B cell (primary cell): Measurements from ENCODE around the gene GPC5. TPM values are rescaled to one million over a fixed set of nuclear protein-coding genes. Genes with fewer than 3 reads are reported as not detected.

Experiments
- ATAC-seq: fragments of 200-7000 bp; cut with Tn5 transposase; one replicate; pipeline ENCODE4 v1.10.0; 2021; ENCODE audit warnings: low read depth, mild to moderate bottlenecking, moderate number of reproducible peaks, moderate library complexity
- CTCF ChIA-PET: fragments of 350-600 bp; sonication (Branson Sonifier 250); formaldehyde crosslinking; loops from one replicate; lab custom pipeline; 2021; ENCODE audit warnings: antibody characterized with exemption, inconsistent platforms; lab: Charles Lee
- POLR2A ChIA-PET: fragments of 350-600 bp; sonication (Branson Sonifier 250); formaldehyde crosslinking; loops from one replicate; lab custom pipeline; 2021; ENCODE audit warnings: antibody characterized with exemption; lab: Charles Lee
- DNase-seq: peaks from one replicate; pipeline ENCODE4 v3.0.0; 2013
- H2AFZ ChIP-seq: 2 replicates; pipeline ENCODE4 v1.6.1; 2012; ENCODE audit warnings: mild to moderate bottlenecking, low read depth, low read length; ENCODE audit not compliant: insufficient read depth, poor library complexity, severe bottlenecking
- H3K27ac ChIP-seq, 2 donors: 1 replicate in 1 of 2; 2 replicates in 1 of 2; pipeline ENCODE4 v1.5.1; 2012 to 2013; ENCODE audit warnings: low read length in 2 of 2, mild to moderate bottlenecking in 2 of 2, moderate library complexity in 1 of 2
- H3K27me3 ChIP-seq, 4 experiments: fragments of 200-600 bp in 1 of 4; sonication (generic) in 1 of 4; replicated peaks in 1 of 4; 1 replicate in 2 of 4; 2 replicates in 2 of 4; pipeline versions ENCODE4 v1.6.1 to v1.7.0; 2013 to 2016; ENCODE audit warnings: low read length in 3 of 4, mild to moderate bottlenecking in 2 of 4, mixed read lengths in 1 of 4, moderate library complexity in 1 of 4; ENCODE audit not compliant: insufficient read depth in 4 of 4, control insufficient read depth in 3 of 4; ENCODE audit errors: control extremely low read depth in 1 of 4
- H3K36me3 ChIP-seq, 2 experiments: replicated peaks in 1 of 2; 1 replicate in 1 of 2; 2 replicates in 1 of 2; pipeline versions ENCODE4 v1.6.1 to v1.7.1; 2013; ENCODE audit warnings: low read length in 1 of 2; ENCODE audit not compliant: insufficient read depth in 2 of 2, control insufficient read depth in 1 of 2; ENCODE audit errors: control extremely low read depth in 1 of 2, extremely low read depth in 1 of 2
- H3K4me1 ChIP-seq, 2 donors: fragments of 200-600 bp in 1 of 2; sonication (generic) in 1 of 2; 1 replicate in 1 of 2; 2 replicates in 1 of 2; pipeline versions ENCODE4 v1.5.1 to v1.6.1; 2013 to 2017; ENCODE audit warnings: low read length in 2 of 2; ENCODE audit not compliant: control insufficient read depth in 2 of 2, insufficient read depth in 2 of 2
- H3K4me2 ChIP-seq: replicated peaks from 2 replicates; pipeline ENCODE3; 2012; ENCODE audit warnings: mild to moderate bottlenecking, low read depth, low read length; ENCODE audit not compliant: poor library complexity, severe bottlenecking
- H3K4me3 ChIP-seq, 5 experiments: fragments of 200-600 bp in 1 of 5; sonication (generic) in 1 of 5; 1 replicate in 3 of 5; 2 replicates in 2 of 5; pipeline versions ENCODE4 v1.5.1 to v1.7.0; 2011 to 2016; ENCODE audit warnings: low read length in 4 of 5, mild to moderate bottlenecking in 4 of 5, low read depth in 2 of 5, control low read depth in 1 of 5, moderate library complexity in 1 of 5; ENCODE audit not compliant: insufficient read depth in 1 of 5; ENCODE audit errors: control extremely low read depth in 1 of 5, extremely low read depth in 1 of 5
- H3K79me2 ChIP-seq: fragments of 200-600 bp; sonication (generic); one replicate; pipeline ENCODE4 v1.6.0; 2016; ENCODE audit warnings: low read length; ENCODE audit not compliant: control insufficient read depth, insufficient read depth
- H3K9ac ChIP-seq: fragments of 200-600 bp; sonication (generic); 2 replicates; pipeline ENCODE4 v1.6.1; 2017; ENCODE audit warnings: mild to moderate bottlenecking, low read length, moderate library complexity
- H3K9me3 ChIP-seq, 3 donors: one replicate each; pipeline versions ENCODE4 v1.6.1 to v1.7.1; 2013; ENCODE audit warnings: low read length in 2 of 3; ENCODE audit not compliant: control insufficient read depth in 2 of 3, insufficient read depth in 1 of 3; ENCODE audit errors: control extremely low read depth in 1 of 3
- H4K20me1 ChIP-seq: 2 replicates; pipeline ENCODE4 v1.6.0; 2012; ENCODE audit warnings: mild to moderate bottlenecking, low read length; ENCODE audit not compliant: insufficient read depth, control insufficient read depth, poor library complexity, severe bottlenecking
- H3K27ac Mint-ChIP-seq: one replicate; pipeline ENCODE4 v1.8.0; 2021; ENCODE audit warnings: mixed read lengths
- H3K27me3 Mint-ChIP-seq: one replicate; pipeline ENCODE4 v1.8.0; 2021; ENCODE audit warnings: mixed read lengths
- H3K4me1 Mint-ChIP-seq: one replicate; pipeline ENCODE4 v1.8.0; 2021; ENCODE audit warnings: mixed read lengths
- H3K4me3 Mint-ChIP-seq: one replicate; pipeline ENCODE4 v1.8.0; 2021; ENCODE audit warnings: mixed read lengths
- H3K9me3 Mint-ChIP-seq: one replicate; pipeline ENCODE4 v1.8.0; 2022; ENCODE audit warnings: mixed read lengths; ENCODE audit not compliant: insufficient read depth
- EZH2 ChIP-seq: IDR thresholded peaks from 2 replicates; pipeline ENCODE4 v1.6.1; 2012; ENCODE audit warnings: borderline replicate concordance, low read depth, mild to moderate bottlenecking, moderate library complexity, low read length; ENCODE audit not compliant: insufficient read depth, poor library complexity, severe bottlenecking
- WGBS: methylation state at CpG from one replicate; pipeline ENCODE4 v1.1.5; 2013; ENCODE audit warnings: missing lambda C conversion rate; ENCODE audit not compliant: insufficient coverage; 5-methylcytosine and 5-hydroxymethylcytosine counted together
- intact Hi-C: fragments of 100-400 bp; cut with micrococcal nuclease; formaldehyde crosslinking; loops from one replicate; pipeline ENCODE4 v1.10.0; 2022
- polyA plus RNA-seq: library from polyadenylated mRNA; depleted of rRNA; stranded (reverse); fragments of >200 nt; gene quantifications from 2 replicates; pipeline ENCODE4 v1.2.3, GENCODE V29; 2012
- total RNA-seq, 2 donors: library from RNA; stranded (reverse); fragments of 120-200 nt in 1 of 2; gene quantifications; 1 replicate in 1 of 2; 2 replicates in 1 of 2; pipeline versions ENCODE4 v1.2.3 to v1.2.4, GENCODE V29; 2013 to 2022
- TF ChIP-seq, protein P1 (sequence below): fragments of 200-600 bp; IDR thresholded peaks from one replicate; pipeline ENCODE4 v1.8.0; 2022; ENCODE audit warnings: antibody characterized with exemption, mild to moderate bottlenecking

Gene GPC5
- total and polyA plus RNA-seq, 2 donors (not counting 1 experiment from before 2014, with no cell fraction given), result 0.15 to 0.30 TPM

DNA sequence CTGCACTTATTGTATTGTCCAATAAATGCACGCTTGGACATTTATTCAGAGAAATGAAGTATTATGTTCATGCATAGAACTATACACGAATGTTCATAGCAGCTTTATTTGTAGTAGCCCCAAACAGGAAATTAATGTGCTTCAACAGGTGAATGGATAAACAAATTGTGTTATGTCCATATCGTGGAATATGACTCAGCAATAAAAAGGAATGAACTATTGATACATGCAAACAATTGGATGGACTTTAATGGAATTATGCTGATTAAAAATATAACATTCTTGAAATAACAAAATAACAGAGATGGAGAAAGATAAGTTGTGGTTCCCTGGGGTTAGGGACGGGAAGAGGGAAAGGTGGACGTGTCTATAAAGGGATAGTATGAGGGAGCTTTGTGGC is 65.9 kb downstream of the GPC5 start:
- ChIA-PET POLR2A (no interaction called here), CTCF (interaction anchor here (1.5 kb wide), 1 partner anchor 10 kb away, joined by 3 read pairs; no protein-coding TSS in a partner anchor)
- no peak overlapping the region for H3K27ac ChIP-seq
- no peak for DNase-seq
- no peaks in the 10 kb centered on the region for H3K36me3 ChIP-seq
- Mint-ChIP-seq H3K4me1 (no peaks in the 10 kb centered on the region), H3K27ac (no peak overlapping the region), H3K4me3 (no peak overlapping the region), H3K9me3 (no peaks in the 10 kb centered on the region), H3K27me3 (no peaks in the 10 kb centered on the region)
- no peaks in the 10 kb centered on the region for H4K20me1 ChIP-seq
- H3K4me3 ChIP-seq, result no peak overlapping the region
- no peak for TF ChIP-seq EZH2
- TF ChIP-seq, protein P1, sequence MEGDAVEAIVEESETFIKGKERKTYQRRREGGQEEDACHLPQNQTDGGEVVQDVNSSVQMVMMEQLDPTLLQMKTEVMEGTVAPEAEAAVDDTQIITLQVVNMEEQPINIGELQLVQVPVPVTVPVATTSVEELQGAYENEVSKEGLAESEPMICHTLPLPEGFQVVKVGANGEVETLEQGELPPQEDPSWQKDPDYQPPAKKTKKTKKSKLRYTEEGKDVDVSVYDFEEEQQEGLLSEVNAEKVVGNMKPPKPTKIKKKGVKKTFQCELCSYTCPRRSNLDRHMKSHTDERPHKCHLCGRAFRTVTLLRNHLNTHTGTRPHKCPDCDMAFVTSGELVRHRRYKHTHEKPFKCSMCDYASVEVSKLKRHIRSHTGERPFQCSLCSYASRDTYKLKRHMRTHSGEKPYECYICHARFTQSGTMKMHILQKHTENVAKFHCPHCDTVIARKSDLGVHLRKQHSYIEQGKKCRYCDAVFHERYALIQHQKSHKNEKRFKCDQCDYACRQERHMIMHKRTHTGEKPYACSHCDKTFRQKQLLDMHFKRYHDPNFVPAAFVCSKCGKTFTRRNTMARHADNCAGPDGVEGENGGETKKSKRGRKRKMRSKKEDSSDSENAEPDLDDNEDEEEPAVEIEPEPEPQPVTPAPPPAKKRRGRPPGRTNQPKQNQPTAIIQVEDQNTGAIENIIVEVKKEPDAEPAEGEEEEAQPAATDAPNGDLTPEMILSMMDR, result no peak
- H2AFZ ChIP-seq, result no peak overlapping the region
- H3K4me2 ChIP-seq, result no peak overlapping the region
- WGBS, result no CpG with 5 or more reads among the region's 5 CpGs
- H3K79me2 ChIP-seq, result no peaks in the 10 kb centered on the region
- no peaks in the 10 kb centered on the region for H3K27me3 ChIP-seq
- H3K9ac ChIP-seq, result no peak overlapping the region
- H3K9me3 ChIP-seq, result peaks cover 0 to 1% (median 0%) of the 10 kb centered on the region in 3 donors
- no peak for ATAC-seq
- intact Hi-C loops, result no loop called here
- no peaks in the 10 kb centered on the region for H3K4me1 ChIP-seq

DNA sequence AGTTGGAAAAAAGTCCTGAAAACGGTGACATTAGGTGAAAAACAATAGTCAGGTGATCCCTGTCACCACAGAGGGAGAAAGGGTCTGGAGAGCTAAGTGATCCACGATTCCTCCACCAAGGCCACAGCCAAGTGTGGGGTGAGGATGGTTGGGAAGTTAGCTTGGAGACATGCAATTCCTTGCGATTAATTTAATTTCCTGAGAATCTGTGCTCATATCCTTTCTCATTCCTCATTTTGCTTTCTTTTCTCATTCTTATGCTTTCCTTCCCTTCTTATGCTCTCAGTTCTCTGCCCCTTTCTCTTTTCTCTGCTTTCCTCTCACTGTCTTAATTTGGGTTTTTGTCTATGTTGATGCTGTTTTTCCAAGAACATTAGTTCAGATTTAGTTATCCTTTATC is 68.8 kb downstream of the GPC5 start:
- intact Hi-C loops, result no loop called here
- no peaks in the 10 kb centered on the region for H3K27me3 ChIP-seq
- 86% methylated on average over 1 of the region's 3 CpGs for WGBS
- H2AFZ ChIP-seq, result no peak overlapping the region
- no peak overlapping the region for H3K27ac ChIP-seq
- Mint-ChIP-seq H3K27ac (no peak overlapping the region), H3K4me3 (no peak overlapping the region), H3K27me3 (no peaks in the 10 kb centered on the region), H3K9me3 (no peaks in the 10 kb centered on the region), H3K4me1 (no peaks in the 10 kb centered on the region)
- H3K4me1 ChIP-seq, result no peaks in the 10 kb centered on the region
- no peak for DNase-seq
- ATAC-seq, result no peak
- CTCF ChIA-PET, result no interaction called here
- no peak overlapping the region for H3K9ac ChIP-seq
- no peaks in the 10 kb centered on the region for H3K36me3 ChIP-seq
- H3K79me2 ChIP-seq, result no peaks in the 10 kb centered on the region
- TF ChIP-seq, protein P1, result no peak
- TF ChIP-seq EZH2, result no peak
- POLR2A ChIA-PET, result no interaction called here
- no peak overlapping the region for H3K4me2 ChIP-seq
- H3K4me3 ChIP-seq, result no peak overlapping the region
- H4K20me1 ChIP-seq, result no peaks in the 10 kb centered on the region
- peaks cover 0 to 1% (median 0%) of the 10 kb centered on the region in 3 donors for H3K9me3 ChIP-seq
